ENCODE measurements around the gene MAD1L1.
"Not testable (repeated sequence)": the region's sequence is repeated elsewhere in the genome, so short reads cannot be mapped to it uniquely, and the experiment has no call there.

MAD1L1 gene

DNA sequence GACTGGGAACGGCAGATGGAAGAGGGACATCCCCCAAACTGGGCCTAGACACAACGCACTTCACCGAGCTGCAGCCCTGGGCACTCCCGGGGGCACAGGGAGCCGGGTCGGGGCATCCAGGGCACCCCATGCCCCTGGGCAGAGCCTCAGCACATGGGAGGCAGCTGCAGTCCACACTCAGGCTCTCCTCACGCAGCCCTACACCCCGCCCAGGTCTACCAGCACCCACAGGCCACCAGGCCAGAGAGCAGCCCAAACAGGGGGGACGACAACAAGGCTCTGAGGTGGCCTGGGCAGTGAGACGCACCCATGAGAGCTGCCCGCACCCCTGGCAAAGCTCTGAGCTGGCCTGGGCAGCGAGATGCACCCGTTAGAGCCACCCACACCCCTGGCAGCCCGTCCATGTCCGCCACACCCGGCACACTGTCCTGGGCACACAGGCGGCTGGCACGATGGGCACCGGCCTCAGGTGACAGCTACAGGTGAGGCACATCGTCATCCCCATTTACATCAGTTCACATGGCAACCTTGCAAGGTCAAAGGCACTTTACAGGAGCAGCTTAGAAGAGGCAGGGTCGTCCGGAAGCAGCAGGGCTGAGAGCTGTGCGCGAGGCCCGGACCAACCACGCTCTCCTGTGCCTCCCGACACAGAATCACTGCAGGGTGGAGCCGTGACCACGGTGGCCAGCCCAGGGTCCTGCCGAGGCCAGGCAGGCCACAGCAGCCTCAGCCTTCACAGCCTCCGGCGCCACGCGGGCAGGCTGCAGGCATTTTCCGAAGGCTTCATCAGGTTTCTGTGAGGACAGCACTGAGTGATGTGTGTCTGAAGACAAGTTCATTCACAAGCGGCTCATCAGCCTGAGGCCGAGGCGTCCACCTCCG lies 228.6 kb downstream of the MAD1L1 start:
- no peak for DNase-seq (ENCODE audit: low read depth in 3 of 3)

DNA sequence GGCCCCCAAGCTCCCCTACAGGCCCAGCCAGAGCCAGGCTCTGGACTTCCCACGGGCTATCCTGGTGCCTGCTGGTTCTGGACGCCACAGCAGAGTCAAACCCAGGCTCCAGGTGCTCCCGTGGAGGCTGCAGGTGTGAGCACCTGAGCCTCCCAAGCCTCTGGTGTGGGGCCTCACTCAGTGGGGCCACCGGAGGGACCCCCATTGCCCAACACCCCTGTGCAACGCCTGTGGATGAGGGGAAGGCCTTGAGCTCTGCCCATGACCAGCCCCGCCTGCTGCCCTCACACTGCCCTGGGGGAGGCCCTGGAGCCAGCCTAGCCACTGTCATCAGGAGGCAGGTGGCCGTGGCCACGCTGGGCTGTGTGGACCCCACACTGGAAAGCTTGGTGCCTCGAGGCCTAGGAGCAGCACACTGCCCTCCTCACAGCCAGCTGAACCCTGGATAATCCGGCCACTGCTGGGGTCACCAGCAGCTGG lies 229.3 kb downstream of the MAD1L1 start:
- DNase-seq (ENCODE audit: low read depth in 3 of 3), result no peak

DNA sequence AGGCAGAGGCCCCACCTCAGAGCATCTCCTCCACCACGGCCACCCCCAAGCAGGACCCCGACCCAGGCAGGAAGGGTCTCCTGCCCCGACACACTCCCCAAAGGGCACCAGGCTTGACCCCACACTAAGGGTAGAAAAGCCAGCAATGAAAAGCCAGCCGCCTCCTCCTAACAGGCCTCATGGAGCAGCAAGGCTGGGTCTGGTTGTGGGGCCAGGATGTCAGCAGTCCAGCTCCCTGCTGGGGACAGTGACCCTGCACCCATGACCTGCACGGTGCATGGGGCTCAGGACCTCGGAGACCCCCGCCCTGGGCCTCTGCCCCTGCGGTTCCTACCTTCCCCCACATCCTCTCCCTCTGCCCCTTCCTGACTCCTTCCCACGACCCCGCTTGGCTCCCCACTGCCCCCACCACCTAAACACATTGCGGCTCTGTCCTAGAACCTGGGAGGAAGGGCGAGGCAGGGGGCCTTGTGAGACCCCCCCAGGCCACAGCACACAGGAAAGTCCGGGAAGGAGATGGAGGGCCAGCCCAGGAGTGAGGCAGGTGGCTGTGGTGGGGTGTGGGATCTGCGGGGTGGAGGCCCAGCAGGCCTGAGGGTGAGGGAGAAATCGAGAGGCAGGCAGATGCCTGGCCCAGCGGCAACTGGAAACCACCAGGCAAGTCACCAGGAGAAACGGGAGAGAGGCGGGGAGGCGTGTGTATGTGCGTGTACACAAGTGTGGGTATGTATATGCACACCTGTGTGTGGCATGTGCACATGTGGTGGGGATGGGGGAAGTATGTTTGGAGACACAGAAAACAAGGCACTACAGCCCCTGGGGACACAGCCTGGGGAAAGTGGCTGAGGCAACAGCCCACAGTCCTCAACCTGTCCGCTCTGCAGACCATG lies 229.9 kb downstream of the MAD1L1 start:
- DNase-seq (ENCODE audit: low read depth in 3 of 3), result no peak

DNA sequence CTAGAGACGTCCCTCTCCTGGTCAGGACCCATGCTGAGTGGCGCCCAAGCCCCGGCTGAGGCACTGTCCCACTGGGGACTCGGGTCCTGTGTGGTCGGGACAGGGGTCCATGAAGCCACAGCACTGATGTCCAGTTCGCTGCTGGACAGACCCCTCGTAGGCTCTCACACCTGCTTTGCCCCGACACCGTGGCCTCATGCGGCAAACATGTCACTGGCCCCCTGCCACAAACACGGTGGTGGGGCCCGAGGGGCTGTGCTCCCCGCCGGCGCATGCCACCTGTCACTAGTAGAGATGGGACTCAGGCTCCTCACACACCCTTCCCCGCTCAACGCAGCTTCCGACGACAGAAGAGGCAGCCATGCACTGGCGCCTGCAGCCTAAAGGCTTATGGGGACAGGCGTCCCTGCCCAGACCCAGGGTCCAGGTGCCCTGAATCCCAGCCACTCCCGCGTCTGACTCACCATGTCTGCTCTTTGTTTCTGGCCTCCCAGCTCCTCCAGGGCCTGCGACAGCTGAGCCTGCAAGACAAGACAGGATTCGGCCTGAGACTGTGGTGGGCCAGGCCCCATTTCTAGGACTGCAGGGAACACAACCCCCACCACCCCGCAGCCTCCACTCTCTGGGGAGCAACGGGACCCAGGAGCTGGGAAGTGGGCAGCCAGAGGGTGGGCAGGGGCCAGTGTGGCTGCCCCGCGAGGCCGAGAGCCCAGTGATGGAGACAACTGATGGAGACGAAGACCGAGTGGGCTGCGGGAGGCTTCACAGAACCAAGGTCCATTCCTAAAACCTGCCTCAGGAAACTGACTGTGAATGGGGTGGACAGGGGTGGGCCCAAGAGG lies 230.9 kb downstream of the MAD1L1 start:
- DNase-seq (ENCODE audit: low read depth in 3 of 3), result no peak

DNA sequence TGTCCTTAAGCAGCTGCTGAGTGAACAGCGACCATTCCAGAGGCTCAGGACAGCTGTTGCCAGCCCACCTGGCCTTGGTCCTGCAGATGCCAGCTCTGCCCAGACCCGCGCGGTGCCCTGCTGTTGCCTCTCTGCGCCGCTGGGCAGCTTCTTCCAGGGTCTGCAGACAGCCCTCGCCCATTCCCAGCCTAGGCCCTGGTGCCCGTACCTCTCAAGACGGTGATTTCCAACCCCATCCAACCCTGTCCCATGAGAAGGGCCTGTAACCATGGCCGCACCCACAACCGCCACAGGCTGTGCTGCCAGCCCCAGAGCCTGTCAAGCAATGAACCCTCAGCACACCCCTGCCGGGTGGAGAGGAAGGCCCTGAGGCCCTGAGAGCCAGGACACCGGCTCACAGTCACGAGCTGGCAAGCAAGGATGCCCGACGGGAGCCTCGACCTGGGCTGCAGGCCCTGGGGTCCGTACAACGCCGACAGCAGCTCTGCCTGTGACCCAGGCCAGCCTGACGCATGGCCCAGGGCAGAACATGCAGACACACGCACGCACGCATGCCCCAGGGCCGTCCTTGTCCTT lies 231.9 kb downstream of the MAD1L1 start:
- no peak for DNase-seq (ENCODE audit: low read depth in 3 of 3)

DNA sequence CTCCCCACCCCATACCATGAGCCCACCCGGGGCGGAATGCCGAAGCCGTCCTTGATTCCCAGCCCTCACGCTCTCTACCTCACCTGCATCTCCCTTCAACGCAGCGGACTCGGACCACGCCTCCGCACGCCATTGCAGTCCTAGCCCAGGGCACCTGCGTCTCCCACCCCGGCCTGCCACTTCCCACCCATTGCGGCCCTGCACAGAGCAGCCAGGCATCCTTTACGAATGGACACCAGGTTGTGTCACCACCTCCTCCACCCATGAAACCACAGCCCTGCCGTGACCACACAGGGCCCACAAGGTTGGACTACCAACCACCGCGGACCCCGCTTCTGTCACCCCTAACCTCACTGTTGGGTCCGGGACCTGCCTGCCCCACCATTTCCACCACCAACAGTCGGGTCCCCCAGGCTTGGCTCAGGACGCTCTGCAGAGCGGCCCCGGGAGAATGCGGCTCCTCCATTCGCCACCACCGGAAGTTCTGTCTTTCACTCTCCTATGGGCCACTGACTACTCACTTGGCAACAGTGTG lies 232.5 kb downstream of the MAD1L1 start:
- no peak for DNase-seq (ENCODE audit: low read depth in 3 of 3)

DNA sequence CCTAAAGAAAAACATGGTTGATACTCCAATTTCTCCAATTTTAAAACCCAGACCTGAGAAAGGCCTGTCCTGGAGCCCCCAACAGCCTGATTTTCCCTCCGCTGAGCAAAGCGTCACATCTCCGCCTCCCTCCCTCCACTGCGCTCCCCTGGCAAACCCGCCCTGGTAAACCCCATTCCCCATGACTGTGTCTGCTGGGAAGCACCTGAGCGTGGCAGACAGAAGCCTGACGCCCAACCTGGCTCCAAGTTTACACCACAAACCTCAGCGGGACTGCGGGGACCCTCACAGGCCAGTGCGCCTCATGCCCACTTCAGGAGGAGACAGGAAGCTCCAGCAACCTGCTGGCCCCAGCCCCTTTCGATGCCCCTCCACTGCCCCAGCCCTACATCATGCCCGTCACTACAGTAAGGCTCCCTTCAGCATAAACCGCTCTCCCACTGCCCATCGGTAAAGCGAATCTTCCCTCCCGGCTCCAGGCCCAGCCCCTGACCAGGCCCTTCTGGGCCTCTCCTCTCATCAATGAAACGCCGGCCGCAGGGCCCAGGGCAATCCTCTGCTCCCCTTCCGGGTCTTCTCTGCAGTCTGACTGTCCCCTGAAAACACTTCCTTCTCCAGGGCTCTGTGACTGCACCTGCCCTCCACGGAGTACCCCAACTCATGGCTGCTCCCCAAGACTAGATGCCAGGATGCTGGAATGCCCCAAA lies 233.3 kb downstream of the MAD1L1 start:
- DNase-seq (ENCODE audit: low read depth in 3 of 3), result no peak

DNA sequence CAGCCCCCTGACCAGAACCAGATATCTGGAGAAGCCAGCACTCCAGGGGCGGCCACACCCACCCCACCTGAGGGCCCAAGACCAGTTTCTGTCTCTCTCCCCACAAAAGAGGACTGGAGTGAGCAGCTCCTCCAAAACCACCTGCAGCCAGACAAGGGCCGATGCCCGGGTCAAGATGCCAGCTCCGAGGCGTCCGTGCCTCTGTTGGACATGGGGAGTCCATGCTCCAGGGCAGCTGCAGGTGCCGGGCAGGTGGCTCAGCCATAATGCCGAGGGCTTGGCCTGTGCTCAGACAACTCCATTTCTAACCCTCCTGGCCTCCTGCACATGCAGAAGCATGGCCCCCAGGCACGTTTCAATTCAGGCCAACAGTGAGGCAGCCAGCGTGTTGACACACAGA lies 234.6 kb downstream of the MAD1L1 start:
- DNase-seq (ENCODE audit: low read depth in 3 of 3), result no peak

DNA sequence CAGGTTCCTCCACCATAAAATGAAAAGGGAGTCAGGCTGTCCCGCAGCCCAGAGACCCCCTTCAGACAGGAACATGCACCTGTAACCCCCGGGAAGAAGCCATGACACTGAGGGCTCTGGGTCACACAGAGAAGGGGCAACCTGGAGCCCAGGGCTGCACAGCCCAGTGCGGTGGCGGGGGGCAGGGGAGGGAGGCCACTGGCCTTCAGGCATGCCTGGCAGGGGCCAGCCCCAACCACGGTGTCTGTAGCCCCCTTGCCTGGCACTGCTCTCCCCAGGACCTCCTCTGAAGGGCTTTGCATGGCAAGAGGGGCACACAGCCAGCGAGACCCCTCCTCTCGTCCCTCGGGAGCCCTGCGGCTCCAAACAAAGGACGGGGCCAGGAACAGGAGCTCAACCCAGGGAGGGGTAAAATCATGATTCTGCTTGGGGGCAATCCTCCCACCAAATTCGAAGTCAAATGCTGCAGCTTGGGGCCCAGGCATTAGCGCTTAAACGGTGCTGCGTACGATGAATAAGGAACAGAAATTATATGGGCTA lies 235.1 kb downstream of the MAD1L1 start:
- DNase-seq (ENCODE audit: low read depth in 3 of 3), result no peak

DNA sequence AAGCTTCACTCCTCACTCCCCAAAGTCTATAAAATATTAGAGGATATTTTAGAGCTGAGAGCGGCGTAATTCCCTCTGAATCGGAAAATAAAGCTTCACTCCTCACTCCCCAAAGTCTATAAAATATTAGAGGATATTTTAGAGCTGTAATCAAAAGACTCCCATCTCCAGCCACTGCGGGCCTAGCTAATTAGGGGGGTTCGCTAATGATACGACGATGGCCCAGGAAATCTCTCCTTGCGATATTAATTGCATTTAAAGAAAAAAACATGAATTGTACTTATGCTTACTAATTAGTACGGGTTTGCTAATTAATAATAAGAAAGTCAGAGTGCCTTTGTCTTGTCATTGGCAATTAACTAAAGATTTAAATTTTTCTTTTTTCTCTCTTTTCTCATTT lies 235.9 kb downstream of the MAD1L1 start:
- DNase-seq (ENCODE audit: low read depth in 3 of 3), result no peak

DNA sequence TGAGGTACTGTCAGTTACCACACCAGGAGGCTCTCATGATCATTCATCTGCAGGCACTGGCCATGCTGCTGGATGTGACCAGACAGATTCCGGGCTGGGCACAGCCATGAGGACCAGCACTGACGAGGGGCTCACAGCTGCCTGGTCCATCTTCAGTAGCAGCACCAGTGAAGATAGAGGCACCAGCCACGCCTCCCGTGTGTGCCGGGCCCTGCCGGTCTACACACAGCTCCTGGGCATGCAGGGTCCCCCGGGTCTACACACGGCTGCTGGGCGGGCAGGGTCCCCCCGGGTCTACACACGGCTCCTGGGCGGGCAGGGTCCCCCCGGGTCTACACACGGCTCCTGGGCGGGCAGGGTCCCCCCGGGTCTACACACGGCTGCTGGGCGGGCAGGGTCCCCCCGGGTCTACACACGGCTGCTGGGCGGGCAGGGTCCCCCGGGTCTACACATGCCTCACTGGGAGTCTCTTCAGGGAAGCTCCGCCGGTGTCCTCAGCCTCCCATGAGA lies 236.8 kb downstream of the MAD1L1 start:
- not testable (repeated sequence) for DNase-seq (ENCODE audit: low read depth in 3 of 3)

DNA sequence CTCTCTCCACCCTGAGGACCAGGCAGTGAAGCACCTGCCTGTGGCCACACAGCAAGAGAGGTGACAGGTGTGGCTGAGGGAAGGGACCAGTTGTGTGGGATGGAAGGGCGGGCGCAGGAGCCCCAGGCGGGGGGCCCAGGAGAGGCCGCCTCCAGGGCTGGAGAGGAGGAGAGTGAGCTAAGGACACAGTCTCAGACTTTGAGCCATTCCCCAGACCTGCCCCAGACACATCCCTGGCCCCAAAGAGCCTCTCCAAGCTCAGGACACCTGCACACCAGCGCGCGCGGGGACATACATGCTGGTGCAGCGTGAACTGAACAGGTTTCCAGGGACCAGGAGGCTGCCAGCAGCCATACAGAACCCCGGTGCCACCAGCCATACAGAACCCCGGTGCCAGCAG lies 237.3 kb downstream of the MAD1L1 start:
- DNase-seq (ENCODE audit: low read depth in 3 of 3), result no peak

DNA sequence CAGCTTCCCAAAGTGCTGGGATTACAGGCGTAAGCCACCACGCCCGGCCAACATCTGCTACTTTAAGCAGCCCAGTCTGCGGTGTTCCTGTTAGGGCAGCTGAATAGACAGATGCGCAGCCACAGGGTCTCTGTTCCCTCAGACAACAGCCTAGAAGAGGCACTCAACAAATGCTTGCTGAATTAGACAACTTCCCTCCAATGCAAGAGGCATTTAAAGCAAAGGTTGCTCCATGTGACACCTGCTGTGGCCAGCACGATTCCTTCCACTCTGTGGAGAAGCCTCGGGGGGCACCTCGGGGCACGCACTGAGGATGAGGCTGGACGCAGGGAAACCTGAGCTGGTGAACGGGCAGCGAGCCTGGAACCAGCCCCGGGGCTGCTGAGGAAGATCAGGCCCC lies 237.8 kb downstream of the MAD1L1 start:
- no peak for DNase-seq (ENCODE audit: low read depth in 3 of 3)

DNA sequence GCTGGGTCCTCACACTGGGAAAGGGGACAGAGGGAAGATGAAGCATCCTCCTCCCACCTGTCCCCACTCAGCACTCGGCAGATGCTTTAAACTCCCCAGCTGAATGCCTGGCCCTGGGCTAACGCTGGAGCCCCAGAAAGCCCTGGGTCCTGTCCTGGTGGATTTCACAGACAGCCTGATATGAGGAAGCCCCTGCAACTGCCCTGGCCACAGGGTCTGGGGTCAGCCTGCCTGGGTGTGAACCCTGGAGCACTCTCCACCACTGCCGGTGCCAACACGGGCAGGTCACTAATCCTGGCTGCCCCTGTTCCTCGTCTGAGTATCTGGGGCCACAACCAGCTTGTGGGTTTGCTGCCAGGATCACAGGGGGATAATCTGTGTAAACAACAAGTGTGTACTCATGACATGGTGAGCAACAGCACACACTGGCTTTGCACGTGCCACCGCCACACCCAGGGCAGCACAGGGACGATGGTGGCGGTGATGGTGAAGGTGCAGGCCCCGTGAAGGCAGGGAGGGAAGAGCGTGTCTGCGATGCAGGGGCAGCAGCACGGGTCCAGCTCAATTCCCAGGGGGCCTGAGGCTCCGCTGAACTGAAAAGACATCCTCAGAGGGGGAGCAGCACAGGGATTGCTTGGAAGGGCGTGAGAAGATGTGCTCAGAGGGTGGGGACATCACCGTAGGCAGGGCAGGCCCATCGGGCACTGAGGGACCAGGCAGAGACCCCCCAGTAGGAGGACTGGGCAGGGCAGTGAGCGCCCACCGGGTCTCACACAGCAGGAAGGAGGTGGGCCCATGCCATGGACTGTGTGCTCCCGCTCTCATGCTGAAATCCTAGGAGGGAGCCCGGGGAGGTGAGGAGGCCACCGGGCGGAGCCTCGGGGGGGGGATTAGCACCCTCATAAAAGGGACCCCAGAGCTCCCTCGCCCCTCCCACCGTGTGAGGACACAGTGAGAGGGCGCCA lies 238.7 kb downstream of the MAD1L1 start:
- no peak for DNase-seq (ENCODE audit: low read depth in 3 of 3)

DNA sequence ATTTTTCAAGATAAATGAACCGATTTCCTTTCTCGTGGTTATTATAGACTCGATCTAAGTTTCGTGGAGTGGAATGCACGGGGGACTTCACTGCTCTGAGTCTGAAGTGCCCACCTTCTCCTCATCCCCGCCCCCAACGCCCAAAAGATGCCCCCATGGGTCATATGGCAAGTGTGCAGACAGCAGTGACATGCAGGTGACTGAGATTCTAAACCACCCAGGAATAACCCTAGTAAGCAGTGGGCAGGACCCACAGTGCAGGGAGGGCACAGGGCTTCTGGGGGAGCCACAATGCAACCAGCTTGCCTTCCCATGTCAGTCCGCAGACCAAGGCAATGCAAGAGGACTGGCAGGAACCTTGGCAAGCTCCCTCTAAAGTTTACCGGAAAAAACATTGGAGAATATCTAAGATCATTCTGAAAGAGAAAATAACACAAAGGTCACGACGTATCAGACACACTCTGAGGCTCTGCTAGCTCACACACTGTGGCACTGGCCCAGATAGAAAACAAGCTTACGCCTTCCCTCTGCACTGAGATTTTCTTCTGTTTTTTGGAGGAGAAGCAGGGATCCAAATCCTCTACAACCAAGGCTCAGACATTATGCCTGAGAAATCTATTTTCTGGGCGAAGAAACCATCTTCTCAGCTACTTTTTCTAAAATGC lies 239.6 kb downstream of the MAD1L1 start:
- DNase-seq (ENCODE audit: low read depth in 3 of 3), result no peak

DNA sequence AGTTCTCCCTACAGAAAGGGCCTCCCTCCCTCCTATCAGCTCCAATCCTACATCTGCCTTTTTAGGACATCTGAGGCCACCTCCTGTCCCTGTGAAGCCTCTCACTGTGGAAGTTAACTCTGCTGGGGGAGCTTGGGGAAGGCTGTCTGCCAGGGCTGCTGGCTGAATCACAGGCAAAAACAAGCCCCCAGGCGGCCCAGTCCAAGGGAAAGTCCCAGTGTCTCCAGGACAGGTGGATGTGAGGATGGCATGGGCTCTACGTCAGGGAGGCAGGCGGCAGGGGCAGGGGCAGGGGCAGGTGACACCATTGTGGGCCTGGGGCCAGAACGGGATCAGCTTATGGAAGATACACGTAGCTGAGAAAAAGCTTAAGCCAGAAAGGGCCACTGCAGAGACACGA lies 240.2 kb downstream of the MAD1L1 start:
- no peak for DNase-seq (ENCODE audit: low read depth in 3 of 3)

DNA sequence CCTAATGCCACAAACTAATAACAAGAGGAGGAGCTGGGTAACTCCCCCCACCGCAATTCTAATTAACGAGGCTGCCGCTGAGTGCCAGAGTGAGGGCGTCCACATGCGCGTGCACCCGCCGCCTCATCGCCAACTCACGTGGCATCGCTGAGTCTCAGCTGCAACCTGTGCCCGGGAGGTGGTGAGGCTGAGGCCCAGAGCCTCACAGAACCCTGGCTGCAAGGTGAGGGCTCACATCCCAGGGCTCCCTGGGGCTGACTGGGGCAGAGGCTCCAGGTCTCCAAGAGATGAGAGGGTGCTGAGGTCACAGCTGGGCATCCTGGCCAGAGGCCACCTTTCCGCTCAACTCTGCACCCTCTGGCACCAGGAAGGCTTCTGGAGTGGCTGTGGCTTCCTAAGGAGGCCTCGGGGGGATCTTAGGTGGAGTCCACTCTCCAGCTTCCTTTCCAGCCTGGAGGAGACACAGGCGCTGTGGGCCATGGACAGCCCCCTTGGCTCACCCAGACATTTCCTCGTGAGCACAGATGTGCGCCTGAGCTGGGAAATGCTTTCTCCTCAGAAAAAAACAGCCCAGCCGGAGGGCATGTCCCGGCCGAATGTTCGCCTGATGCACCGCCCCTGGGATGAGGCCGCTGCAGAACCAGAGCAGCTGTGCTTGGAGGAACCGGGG lies 242.6 kb downstream of the MAD1L1 start:
- DNase-seq (ENCODE audit: low read depth in 3 of 3), result no peak
